ENCODE data around the gene WBP11. TPM values are rescaled to one million over a fixed set of nuclear protein-coding genes. Genes with fewer than 3 reads are reported as not detected.
A peak's percentile ranks its signal among the peaks of the same experiment; 100 is the strongest.

WBP11 gene
- 46.2 TPM for polyA plus RNA-seq (2012; ENCODE audit: low read depth, missing spikeins)

DNA sequence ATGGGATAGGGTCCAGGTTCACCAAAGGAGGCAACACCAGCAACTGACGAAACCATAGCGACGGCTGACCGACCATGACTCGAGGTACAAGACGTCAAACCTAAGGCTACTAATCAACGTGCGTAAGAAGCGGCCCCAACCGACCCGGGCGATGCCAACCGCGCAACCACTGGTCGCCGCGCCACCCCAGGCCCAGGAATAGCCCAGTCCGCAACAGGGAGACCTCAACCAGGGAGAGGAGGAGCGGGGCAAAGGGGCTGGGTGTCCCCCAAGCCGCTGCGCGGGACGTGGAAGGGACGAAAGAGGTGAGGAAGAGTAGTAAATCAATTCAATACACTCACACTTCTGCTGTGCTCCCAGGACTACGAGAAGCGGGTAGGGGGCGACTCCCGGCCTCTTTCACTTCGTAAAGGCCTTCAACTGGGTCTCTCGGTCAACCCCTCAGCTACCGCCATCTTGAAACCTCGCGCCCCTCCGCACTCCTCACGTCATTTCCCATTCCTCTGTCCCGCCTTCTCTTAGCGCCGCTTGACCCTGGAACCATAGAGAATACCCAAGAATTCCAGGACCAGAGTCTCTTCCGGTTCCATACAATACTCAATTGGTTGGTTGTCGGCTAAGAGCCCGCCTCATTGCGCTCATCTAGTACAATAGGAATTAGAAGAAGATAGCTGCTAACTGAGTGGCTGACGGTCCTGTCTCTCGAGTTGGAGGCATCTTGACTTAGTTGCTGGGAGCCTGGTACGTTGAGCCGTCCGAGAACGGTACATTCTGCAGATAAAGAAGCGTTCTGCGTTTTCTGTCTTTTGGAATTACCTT lies at the start of gene WBP11, which contains the start of gene C12orf60:
Gene WBP11 (minus strand): TSS at position 468 of the 819 bp plus-strand sequence. CDS start 2,095 bp downstream, outside the sequence.
Gene C12orf60 (plus strand): TSS at position 660 of the 819 bp plus-strand sequence. CDS start 19,266 bp downstream, outside the sequence.
- peak; percentile 96 for FAIRE-seq
- DNase-seq (ENCODE audit: insufficient read length, low spot score), result peak; percentile 62
- TF ChIP-seq POLR2A (IDR thresholded peaks at IDR 0.05; ENCODE audit: low read depth, low read length) (peak; percentile 89), TAF1 (IDR thresholded peaks at IDR 0.05; ENCODE audit: low read depth, low read length) (peak; percentile 93), POU2F2 (IDR thresholded peaks at IDR 0.05; ENCODE audit: low read depth, low read length) (peak; percentile 41; the same call in 1 of the 2 replicates), SPI1 (IDR thresholded peaks at IDR 0.05; ENCODE audit: low read depth, low read length) (no peak), POLR2AphosphoS5 (IDR thresholded peaks at IDR 0.05; ENCODE audit: low read depth, low read length) (peak; percentile 83), PAX5 (IDR thresholded peaks at IDR 0.05; ENCODE audit: insufficient read depth, low read length, severe bottlenecking) (peak; percentile 21)

- DNase-seq (ENCODE audit: insufficient read length, low spot score) (no peak), FAIRE-seq (no peak)
- TF ChIP-seq POU2F2 (IDR thresholded peaks at IDR 0.05; ENCODE audit: low read depth, low read length), result no peak
- TF ChIP-seq POLR2AphosphoS5 (IDR thresholded peaks at IDR 0.05; ENCODE audit: low read depth, low read length), result no peak
- no peak for TF ChIP-seq SPI1 (IDR thresholded peaks at IDR 0.05; ENCODE audit: low read depth, low read length)
- TF ChIP-seq POLR2A (IDR thresholded peaks at IDR 0.05; ENCODE audit: low read depth, low read length), result no peak
- no peak for TF ChIP-seq PAX5 (IDR thresholded peaks at IDR 0.05; ENCODE audit: insufficient read depth, low read length, severe bottlenecking)
Measured at GRCh38 chr12:14852880-14853279, 49.6 kb upstream of the WBP11 start.

DNA sequence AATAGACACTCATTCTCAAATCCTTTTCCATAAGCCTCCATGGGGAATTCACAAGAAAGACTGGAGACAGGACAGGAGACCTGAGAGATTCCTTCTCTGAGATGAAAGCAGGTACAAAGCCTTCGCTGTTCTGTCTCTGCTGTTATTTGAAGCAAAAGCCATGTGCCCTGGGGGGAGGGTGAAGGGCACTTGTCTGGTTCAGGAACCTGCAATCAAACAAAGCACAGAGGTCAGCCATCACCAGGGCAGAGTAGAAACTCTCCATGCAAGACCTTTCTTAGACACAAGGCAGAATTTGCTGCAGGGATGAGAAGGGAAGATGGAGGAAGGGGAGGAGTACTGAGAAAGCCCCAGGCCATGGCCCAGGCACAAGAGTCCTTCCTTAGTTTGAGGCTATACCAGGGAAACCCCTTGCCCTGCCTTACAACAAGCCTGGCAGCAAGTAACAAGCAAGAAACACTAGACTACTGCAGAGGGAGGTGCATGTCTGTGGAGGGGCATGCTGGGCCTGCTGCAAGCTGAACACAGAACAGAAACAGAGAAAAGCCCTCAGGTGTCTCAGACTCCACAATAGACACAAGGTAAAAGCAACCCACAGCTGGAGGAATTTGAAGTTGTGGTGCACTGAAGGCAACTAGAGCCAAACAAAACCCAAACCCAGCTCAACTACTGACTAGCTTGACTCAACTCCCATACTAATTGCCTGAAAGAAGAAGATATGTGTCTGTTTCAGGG lies 47.8 kb upstream of the WBP11 start:
- TF ChIP-seq PAX5 (IDR thresholded peaks at IDR 0.05; ENCODE audit: insufficient read depth, low read length, severe bottlenecking), result no peak
- TF ChIP-seq POLR2A (IDR thresholded peaks at IDR 0.05; ENCODE audit: low read depth, low read length), result no peak
- TF ChIP-seq POLR2AphosphoS5 (IDR thresholded peaks at IDR 0.05; ENCODE audit: low read depth, low read length), result no peak
- no peak for DNase-seq (ENCODE audit: insufficient read length, low spot score)
- peak; percentile 51 for FAIRE-seq

DNA sequence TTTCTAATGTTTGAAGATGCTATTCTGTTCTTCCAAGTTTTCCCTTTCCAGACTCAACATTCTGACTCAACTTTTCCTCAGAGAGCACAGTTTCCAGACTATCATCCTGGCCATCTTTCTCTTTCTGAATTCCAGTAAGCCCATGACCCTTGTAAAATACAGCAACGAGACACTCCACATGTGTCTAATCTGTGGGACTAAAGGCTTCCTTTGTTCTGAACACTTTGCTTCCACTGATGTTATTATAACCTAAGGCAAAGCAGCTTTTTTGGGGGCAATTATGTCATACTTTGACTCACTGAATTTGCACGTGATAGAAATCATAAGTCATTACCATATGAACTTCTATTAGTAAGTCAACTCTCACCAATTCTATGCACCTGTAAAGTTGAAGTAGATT lies 46.4 kb upstream of the WBP11 start:
- no peak for DNase-seq (ENCODE audit: insufficient read length, low spot score)
- no peak for FAIRE-seq
- no peak for TF ChIP-seq POLR2A (IDR thresholded peaks at IDR 0.05; ENCODE audit: low read depth, low read length)
- TF ChIP-seq PAX5 (IDR thresholded peaks at IDR 0.05; ENCODE audit: insufficient read depth, low read length, severe bottlenecking), result no peak
- no peak for TF ChIP-seq SPI1 (IDR thresholded peaks at IDR 0.05; ENCODE audit: low read depth, low read length)
- TF ChIP-seq POU2F2 (IDR thresholded peaks at IDR 0.05; ENCODE audit: low read depth, low read length), result no peak
- no peak for TF ChIP-seq TAF1 (IDR thresholded peaks at IDR 0.05; ENCODE audit: low read depth, low read length)
- no peak for TF ChIP-seq POLR2AphosphoS5 (IDR thresholded peaks at IDR 0.05; ENCODE audit: low read depth, low read length)

- no peak for FAIRE-seq
- TF ChIP-seq POLR2AphosphoS5 (IDR thresholded peaks at IDR 0.05; ENCODE audit: low read depth, low read length) (no peak), POU2F2 (IDR thresholded peaks at IDR 0.05; ENCODE audit: low read depth, low read length) (no peak), PAX5 (IDR thresholded peaks at IDR 0.05; ENCODE audit: insufficient read depth, low read length, severe bottlenecking) (no peak), POLR2A (IDR thresholded peaks at IDR 0.05; ENCODE audit: low read depth, low read length) (no peak), TAF1 (IDR thresholded peaks at IDR 0.05; ENCODE audit: low read depth, low read length) (no peak), SPI1 (IDR thresholded peaks at IDR 0.05; ENCODE audit: low read depth, low read length) (no peak)
Measured at GRCh38 chr12:14846876-14847580, 43.8 kb upstream of the WBP11 start.

DNA sequence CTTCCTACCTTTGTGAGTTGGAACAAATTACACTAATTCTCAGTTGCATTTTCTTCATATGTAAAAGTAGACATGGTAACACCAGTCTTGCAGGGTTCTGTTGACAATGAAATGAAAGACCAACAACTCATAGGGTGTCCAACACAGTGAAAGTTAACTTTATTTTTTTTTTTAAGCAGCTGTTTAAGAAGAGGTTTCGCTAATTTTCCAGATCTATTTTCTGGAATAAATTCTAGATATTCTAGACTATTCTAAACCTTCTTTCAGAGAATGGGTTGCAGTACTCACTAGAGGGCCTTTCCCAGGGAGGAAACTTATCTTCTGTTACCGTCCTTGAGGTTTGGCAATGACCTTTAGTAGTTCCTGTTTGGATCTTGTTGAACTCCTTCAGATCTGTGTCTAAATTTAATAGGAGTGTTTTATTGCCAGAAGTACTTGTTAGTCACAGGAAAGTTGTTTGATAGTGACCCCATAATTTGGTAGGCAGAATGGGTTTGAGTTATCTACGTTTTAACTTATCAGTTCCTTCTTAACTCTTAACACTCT lies 42.8 kb upstream of the WBP11 start:
- peak; percentile 45 for FAIRE-seq
- DNase-seq (ENCODE audit: insufficient read length, low spot score), result no peak

More at GRCh38 chr12:14846876-14847580, 43.8 kb upstream of the WBP11 start:
- DNase-seq (ENCODE audit: insufficient read length, low spot score), result no peak

DNA sequence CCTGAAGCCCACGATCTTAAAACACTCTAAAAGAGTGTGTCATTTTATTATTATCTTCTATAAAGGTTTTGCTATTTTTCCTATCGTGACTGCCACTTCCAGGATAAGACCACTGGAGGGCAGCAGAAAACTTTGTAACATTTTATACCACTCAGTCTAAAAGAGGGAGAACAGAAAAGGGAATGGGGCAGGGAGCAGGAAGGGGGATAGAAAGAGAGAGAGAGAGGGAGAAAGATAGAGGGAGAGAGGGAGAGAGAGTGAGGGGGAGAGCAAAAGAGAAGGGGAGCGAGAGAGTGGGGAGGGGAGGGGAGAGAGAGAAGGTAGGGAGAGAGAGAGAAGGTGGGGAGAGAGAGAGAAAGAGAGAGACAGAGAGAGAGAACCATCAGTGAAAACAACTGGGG lies 42.1 kb upstream of the WBP11 start:
- peak; percentile 9 for DNase-seq (ENCODE audit: insufficient read length, low spot score)
- no peak for TF ChIP-seq POLR2A (IDR thresholded peaks at IDR 0.05; ENCODE audit: low read depth, low read length)
- no peak for TF ChIP-seq PAX5 (IDR thresholded peaks at IDR 0.05; ENCODE audit: insufficient read depth, low read length, severe bottlenecking)
- TF ChIP-seq TAF1 (IDR thresholded peaks at IDR 0.05; ENCODE audit: low read depth, low read length), result no peak
- TF ChIP-seq SPI1 (IDR thresholded peaks at IDR 0.05; ENCODE audit: low read depth, low read length), result no peak
- TF ChIP-seq POLR2AphosphoS5 (IDR thresholded peaks at IDR 0.05; ENCODE audit: low read depth, low read length), result no peak
- no peak for TF ChIP-seq POU2F2 (IDR thresholded peaks at IDR 0.05; ENCODE audit: low read depth, low read length)
- FAIRE-seq, result no peak

More for the DNA sequence above, 42.8 kb upstream of the WBP11 start:
- TF ChIP-seq TAF1 (IDR thresholded peaks at IDR 0.05; ENCODE audit: low read depth, low read length), result no peak
- TF ChIP-seq POU2F2 (IDR thresholded peaks at IDR 0.05; ENCODE audit: low read depth, low read length), result no peak
- no peak for TF ChIP-seq POLR2A (IDR thresholded peaks at IDR 0.05; ENCODE audit: low read depth, low read length)
- TF ChIP-seq PAX5 (IDR thresholded peaks at IDR 0.05; ENCODE audit: insufficient read depth, low read length, severe bottlenecking), result no peak
- no peak for TF ChIP-seq SPI1 (IDR thresholded peaks at IDR 0.05; ENCODE audit: low read depth, low read length)
- no peak for TF ChIP-seq POLR2AphosphoS5 (IDR thresholded peaks at IDR 0.05; ENCODE audit: low read depth, low read length)

GRCh38 chr12:14844401-14844800 lies 41.1 kb upstream of the WBP11 start:
- DNase-seq (ENCODE audit: insufficient read length, low spot score) (no peak), FAIRE-seq (no peak)
- TF ChIP-seq POLR2A (IDR thresholded peaks at IDR 0.05; ENCODE audit: low read depth, low read length) (no peak), POLR2AphosphoS5 (IDR thresholded peaks at IDR 0.05; ENCODE audit: low read depth, low read length) (no peak), SPI1 (IDR thresholded peaks at IDR 0.05; ENCODE audit: low read depth, low read length) (no peak), POU2F2 (IDR thresholded peaks at IDR 0.05; ENCODE audit: low read depth, low read length) (no peak), PAX5 (IDR thresholded peaks at IDR 0.05; ENCODE audit: insufficient read depth, low read length, severe bottlenecking) (no peak), TAF1 (IDR thresholded peaks at IDR 0.05; ENCODE audit: low read depth, low read length) (no peak)
